Measurements from ENCODE around the gene ANP32E.

The ANP32E gene

DNA sequence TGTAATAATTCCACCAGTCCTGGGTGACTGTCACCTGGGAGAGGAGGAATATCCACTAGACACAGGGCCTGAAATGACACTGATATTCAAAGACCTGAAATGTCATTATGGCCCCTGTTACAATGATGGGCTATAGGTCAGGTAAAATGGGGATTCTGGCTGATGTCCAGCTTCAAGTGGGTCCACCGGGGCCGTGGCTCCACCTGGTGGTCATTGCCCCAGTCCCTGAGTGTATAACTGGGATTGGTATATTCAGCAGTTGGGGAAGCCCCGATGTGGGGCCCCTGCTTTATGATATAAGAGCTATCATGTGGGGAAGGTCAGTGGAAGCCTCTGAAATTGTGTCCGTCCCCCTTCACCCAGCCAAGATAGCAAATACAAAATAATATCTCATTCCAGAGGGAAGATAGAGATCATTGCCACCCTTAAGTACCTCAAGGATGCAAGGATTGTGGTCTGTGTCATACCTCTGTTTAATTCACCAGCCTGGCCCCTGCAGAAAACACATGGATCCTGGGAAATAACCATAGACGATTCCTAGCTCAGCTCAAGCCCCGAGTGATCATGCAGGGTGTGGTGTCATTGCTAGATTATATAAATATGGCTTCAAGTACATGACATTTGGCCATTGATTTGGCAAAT lies 66.8 kb downstream of the ANP32E start:
- TF ChIP-seq CTCF (IDR thresholded peaks at IDR 0.05; ENCODE audit: borderline replicate concordance, control extremely low read depth, extremely low read depth, insufficient read depth, missing control alignments) = peak; percentile 83
- peak; percentile 79 for DNase-seq (ENCODE audit: low spot score)
- in situ Hi-C loops (cut with MboI; ENCODE audit: low sequenced_read_pairs, unreplicated experiment) = loop anchor here (25.0 kb wide), 1 partner anchor 207 kb away; no protein-coding TSS in a partner anchor

Data from GM13976 (cell line).